Choroid plexus epithelial cell (primary cell): ENCODE results near the gene KDELR3.
A peak's percentile ranks its signal among the peaks of the same experiment; 100 is the strongest.
"Not testable (repeated sequence)": the region's sequence is repeated elsewhere in the genome, so short reads cannot be mapped to it uniquely, and the experiment has no call there.

ENCODE experiments used
- DNase-seq: peaks from one replicate; pipeline ENCODE4 v3.0.0-alpha.2; 2010; ENCODE audit warnings: low read depth
- H3K4me3 ChIP-seq: 2 replicates; pipeline ENCODE4 v1.5.1; 2011; ENCODE audit warnings: low read depth, mild to moderate bottlenecking, control low read depth, low read length, moderate library complexity
- CTCF ChIP-seq: conservative IDR thresholded peaks from 2 replicates; pipeline ENCODE4 v1.5.1; 2011; ENCODE audit warnings: low read depth, mild to moderate bottlenecking, control low read depth, inconsistent platforms, low read length, moderate library complexity

Gene KDELR3

GRCh38 chr22:38462960-38463784 is 4.7 kb upstream of the KDELR3 start:
- H3K4me3 ChIP-seq: peak overlapping the region; percentile 14
- TF ChIP-seq CTCF: no peak
- peak; percentile 53 for DNase-seq

GRCh38 chr22:38464992-38465672 is 2.8 kb upstream of the KDELR3 start:
- H3K4me3 ChIP-seq: no peak overlapping the region
- no peak for TF ChIP-seq CTCF
- DNase-seq: no peak

GRCh38 chr22:38465673-38466490 is 2.0 kb upstream of the KDELR3 start:
- DNase-seq: no peak
- H3K4me3 ChIP-seq: no peak overlapping the region
- TF ChIP-seq CTCF: no peak

GRCh38 chr22:38467438-38467903 is 425 bp upstream of the KDELR3 start:
- H3K4me3 ChIP-seq: peak overlapping the region; percentile 95
- DNase-seq: no peak
- TF ChIP-seq CTCF: no peak

GRCh38 chr22:38468443-38469305 is 778 bp downstream of the KDELR3 start:
- H3K4me3 ChIP-seq: peak overlapping the region; percentile 95
- no peak for DNase-seq
- peak; percentile 32 for TF ChIP-seq CTCF

GRCh38 chr22:38469306-38469781 is 1.4 kb downstream of the KDELR3 start:
- no peak for DNase-seq
- no peak for TF ChIP-seq CTCF
- H3K4me3 ChIP-seq: peak overlapping the region; percentile 95

- not testable (repeated sequence) for DNase-seq, H3K4me3 ChIP-seq
These were observed 2.3 kb downstream of the KDELR3 start for GRCh38 chr22:38470179-38470578.
